NCI-H774 (cell line): ENCODE measurements around the gene VDR.
"Not testable (repeated sequence)": the region's sequence is repeated elsewhere in the genome, so short reads cannot be mapped to it uniquely, and the experiment has no call there.

ENCODE experiments used
- DNase-seq: peaks from one replicate; lab custom pipeline; 2025; lab: John Stamatoyannopoulos, UW

The VDR gene

GRCh38 chr12:47812797-47813510 is 91.8 kb downstream of the VDR start:
- DNase-seq = no peak

- no peak for DNase-seq
Measured at GRCh38 chr12:47811581-47812484, 93.0 kb downstream of the VDR start.

- DNase-seq = no peak
Measured at GRCh38 chr12:47811072-47811396, 93.8 kb downstream of the VDR start.

GRCh38 chr12:47809518-47809917 is 95.3 kb downstream of the VDR start:
- DNase-seq = not testable (repeated sequence)

- no peak for DNase-seq
Measured at GRCh38 chr12:47808574-47809365, 96.0 kb downstream of the VDR start.

GRCh38 chr12:47808050-47808449 is 96.7 kb downstream of the VDR start:
- DNase-seq = no peak

GRCh38 chr12:47807338-47807737 is 97.5 kb downstream of the VDR start:
- DNase-seq = no peak

- no peak for DNase-seq
Measured at GRCh38 chr12:47805417-47805816, 99.4 kb downstream of the VDR start.

GRCh38 chr12:47804171-47804570 is 100.6 kb downstream of the VDR start:
- no peak for DNase-seq

GRCh38 chr12:47803191-47803875 is 101.5 kb downstream of the VDR start:
- DNase-seq = no peak

GRCh38 chr12:47802312-47802711 is 102.5 kb downstream of the VDR start:
- DNase-seq = no peak

GRCh38 chr12:47801904-47802246 is 102.9 kb downstream of the VDR start:
- DNase-seq = no peak

GRCh38 chr12:47801170-47801903 is 103.5 kb downstream of the VDR start:
- DNase-seq = no peak

GRCh38 chr12:47800582-47800981 is 104.2 kb downstream of the VDR start:
- no peak for DNase-seq

GRCh38 chr12:47799357-47799955 is 105.3 kb downstream of the VDR start:
- DNase-seq = no peak

- no peak for DNase-seq
Measured at GRCh38 chr12:47798382-47798948, 106.3 kb downstream of the VDR start.

- no peak for DNase-seq
Measured at GRCh38 chr12:47797441-47797840, 107.4 kb downstream of the VDR start.

- DNase-seq = no peak
Measured at GRCh38 chr12:47795814-47796411, 108.9 kb downstream of the VDR start.

GRCh38 chr12:47795121-47795813 is 109.5 kb downstream of the VDR start:
- no peak for DNase-seq

GRCh38 chr12:47794679-47795078 is 110.1 kb downstream of the VDR start:
- DNase-seq = no peak
